Mammary epithelial cell (primary cell): ENCODE results near the gene CAMK1.

Source experiments
- EZH2 ChIP-seq: IDR thresholded peaks from 2 replicates; pipeline ENCODE4 v1.6.1; 2012; ENCODE audit warnings: low read length, inconsistent platforms, borderline replicate concordance
- TF ChIP-seq, protein P1 (sequence below), 2 donors: IDR thresholded peaks in 1 of 2; conservative IDR thresholded peaks in 1 of 2; 2 replicates each; pipeline ENCODE4 v1.5.1; 2011 to 2012; ENCODE audit warnings: inconsistent platforms in 2 of 2, low read length in 2 of 2, mild to moderate bottlenecking in 2 of 2, control low read depth in 1 of 2, low read depth in 1 of 2; ENCODE audit not compliant: insufficient read depth in 1 of 2; ENCODE audit errors: extremely low read depth in 1 of 2

DNA sequence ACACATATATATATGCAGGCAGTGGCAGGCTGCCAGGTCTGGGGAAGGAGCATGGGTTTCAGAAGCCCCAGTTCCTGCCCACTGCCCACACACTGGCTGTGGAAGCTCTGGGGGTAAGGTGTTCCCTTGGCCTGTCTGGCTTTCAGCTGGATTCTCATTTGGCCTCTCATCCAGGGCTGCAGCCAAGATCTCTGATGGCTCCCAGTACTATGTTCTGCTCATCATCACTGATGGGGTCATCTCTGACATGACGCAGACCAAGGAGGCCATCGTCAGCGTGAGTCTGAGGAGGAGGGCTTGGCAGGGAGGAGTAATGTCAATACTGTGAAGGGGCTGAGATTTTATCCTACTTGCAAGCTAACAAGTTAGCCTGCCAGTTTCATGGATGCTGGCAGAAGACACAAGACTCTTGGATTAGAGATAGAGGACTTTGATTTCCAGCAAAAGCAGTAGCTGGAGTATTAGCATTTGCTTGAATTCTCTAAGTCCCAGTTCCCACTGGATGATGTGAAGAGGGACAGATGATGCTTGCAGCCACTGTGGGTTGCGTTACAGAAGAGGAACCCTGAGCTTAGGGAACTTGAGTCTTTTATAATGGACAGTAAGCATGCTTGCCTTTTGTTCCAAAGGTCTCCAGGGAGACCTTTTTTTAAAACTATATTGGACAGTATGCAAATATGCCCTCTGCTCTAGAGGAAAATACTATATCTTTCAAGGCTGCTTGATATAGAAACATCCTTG, 43.8 kb downstream of the CAMK1 start:
- TF ChIP-seq, protein P1, sequence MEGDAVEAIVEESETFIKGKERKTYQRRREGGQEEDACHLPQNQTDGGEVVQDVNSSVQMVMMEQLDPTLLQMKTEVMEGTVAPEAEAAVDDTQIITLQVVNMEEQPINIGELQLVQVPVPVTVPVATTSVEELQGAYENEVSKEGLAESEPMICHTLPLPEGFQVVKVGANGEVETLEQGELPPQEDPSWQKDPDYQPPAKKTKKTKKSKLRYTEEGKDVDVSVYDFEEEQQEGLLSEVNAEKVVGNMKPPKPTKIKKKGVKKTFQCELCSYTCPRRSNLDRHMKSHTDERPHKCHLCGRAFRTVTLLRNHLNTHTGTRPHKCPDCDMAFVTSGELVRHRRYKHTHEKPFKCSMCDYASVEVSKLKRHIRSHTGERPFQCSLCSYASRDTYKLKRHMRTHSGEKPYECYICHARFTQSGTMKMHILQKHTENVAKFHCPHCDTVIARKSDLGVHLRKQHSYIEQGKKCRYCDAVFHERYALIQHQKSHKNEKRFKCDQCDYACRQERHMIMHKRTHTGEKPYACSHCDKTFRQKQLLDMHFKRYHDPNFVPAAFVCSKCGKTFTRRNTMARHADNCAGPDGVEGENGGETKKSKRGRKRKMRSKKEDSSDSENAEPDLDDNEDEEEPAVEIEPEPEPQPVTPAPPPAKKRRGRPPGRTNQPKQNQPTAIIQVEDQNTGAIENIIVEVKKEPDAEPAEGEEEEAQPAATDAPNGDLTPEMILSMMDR (conservative IDR thresholded peaks at IDR 0.05 in 1 of 2, IDR thresholded peaks at IDR 0.05 in 1 of 2; ENCODE audit: extremely low read depth in 1 of 2, insufficient read depth in 1 of 2, low read depth in 1 of 2, low read length in 2 of 2), result no peak
- TF ChIP-seq EZH2, result no peak
